H1 (cell line): Measurements from ENCODE around the gene SLC25A11. TPM values are rescaled to one million over a fixed set of nuclear protein-coding genes. Genes with fewer than 3 reads are reported as not detected.
A peak's percentile ranks its signal among the peaks of the same experiment; 100 is the strongest.

Experiments
- CTCF ChIA-PET: fragments of 300-600 bp; sonication (Branson Sonifier 250); formaldehyde crosslinking; loops from one replicate; lab custom pipeline; 2021; ENCODE audit not compliant: partially characterized antibody; lab: Charles Lee
- POLR2A ChIA-PET: fragments of 300-600 bp; sonication (Branson Sonifier 250); formaldehyde crosslinking; loops from one replicate; lab custom pipeline; 2021; ENCODE audit warnings: inconsistent platforms; ENCODE audit not compliant: partially characterized antibody; lab: Charles Lee
- DNase-seq, 2 experiments: peaks; one replicate each; pipeline versions ENCODE4 v3.0.0 to v3.0.0-alpha.2; 2010 to 2022; ENCODE audit warnings: low spot score in 2 of 2, low read depth in 1 of 2, mixed read lengths in 1 of 2
- FAIRE-seq: peaks from 2 replicates; lab custom pipeline; 2011; peaks lifted over from hg19 to GRCh38; lab: Jason Lieb, UNC
- H2AFZ ChIP-seq: 2 replicates; pipeline ENCODE4 v1.8.1; 2012; ENCODE audit warnings: low read length, inconsistent platforms
- H2AK5ac ChIP-seq: 2 replicates; pipeline ENCODE4 v1.6.1; 2013; ENCODE audit warnings: low read depth, low read length
- H2BK120ac ChIP-seq: replicated peaks from 2 replicates; pipeline ENCODE3; 2013; ENCODE audit warnings: low read depth, low read length, inconsistent platforms
- H2BK12ac ChIP-seq: 2 replicates; pipeline ENCODE4 v1.6.1; 2013; ENCODE audit warnings: low read depth, low read length
- H2BK15ac ChIP-seq: 2 replicates; pipeline ENCODE4 v1.6.1; 2013; ENCODE audit warnings: low read length
- H2BK20ac ChIP-seq: 2 replicates; pipeline ENCODE4 v1.6.1; 2013; ENCODE audit warnings: low read length
- H2BK5ac ChIP-seq: 2 replicates; pipeline ENCODE4 v1.6.1; 2013; ENCODE audit warnings: low read depth, low read length
- H3K14ac ChIP-seq: 2 replicates; pipeline ENCODE4 v1.6.1; 2013; ENCODE audit warnings: inconsistent platforms; ENCODE audit not compliant: insufficient read length
- H3K18ac ChIP-seq: 2 replicates; pipeline ENCODE4 v1.6.1; 2013; ENCODE audit warnings: low read length; ENCODE audit errors: extremely low read depth
- H3K23ac ChIP-seq: 2 replicates; pipeline ENCODE4 v1.6.1; 2013; ENCODE audit warnings: inconsistent platforms; ENCODE audit not compliant: insufficient read length
- H3K23me2 ChIP-seq: 2 replicates; pipeline ENCODE4 v1.6.1; 2013; ENCODE audit warnings: low read depth, low read length
- H3K27ac ChIP-seq: 2 replicates; pipeline ENCODE4 v1.6.1; 2011; ENCODE audit warnings: low read depth, low read length, inconsistent platforms
- H3K27me3 ChIP-seq, 4 experiments: replicated peaks in 1 of 4; 1 replicate in 1 of 4; 2 replicates in 3 of 4; pipeline versions ENCODE4 v1.6.1 to v1.8.1; 2011 to 2013; ENCODE audit warnings: low read length in 3 of 4, mild to moderate bottlenecking in 3 of 4, inconsistent platforms in 2 of 4, mixed read lengths in 2 of 4, moderate library complexity in 1 of 4; ENCODE audit not compliant: control insufficient read depth in 3 of 4, insufficient read depth in 3 of 4; ENCODE audit errors: extremely low read depth in 1 of 4
- H3K36me3 ChIP-seq, 4 experiments: 2 replicates each; pipeline versions ENCODE4 v1.6.1 to v1.8.1; 2011 to 2013; ENCODE audit warnings: mild to moderate bottlenecking in 4 of 4, low read length in 3 of 4, moderate library complexity in 2 of 4, control low read depth in 1 of 4, inconsistent platforms in 1 of 4; ENCODE audit not compliant: insufficient read depth in 4 of 4, control insufficient read depth in 2 of 4
- H3K4ac ChIP-seq: replicated peaks from 2 replicates; pipeline ENCODE3; 2013; ENCODE audit warnings: low read length, low read depth, mixed read lengths, inconsistent platforms; ENCODE audit not compliant: insufficient read length
- H3K4me1 ChIP-seq, 4 experiments: replicated peaks in 1 of 4; 1 replicate in 1 of 4; 2 replicates in 3 of 4; pipeline versions ENCODE4 v1.6.1 to v1.8.1; 2011 to 2013; ENCODE audit warnings: low read length in 3 of 4, inconsistent platforms in 2 of 4, mixed read lengths in 1 of 4; ENCODE audit not compliant: insufficient read depth in 4 of 4, control insufficient read depth in 3 of 4
- H3K4me2 ChIP-seq, 2 experiments: 2 replicates each; pipeline versions ENCODE4 v1.6.1 to v1.8.1; 2011 to 2013; ENCODE audit warnings: low read depth in 2 of 2, low read length in 2 of 2, control low read depth in 1 of 2, inconsistent platforms in 1 of 2, mild to moderate bottlenecking in 1 of 2; ENCODE audit not compliant: insufficient read depth in 1 of 2
- H3K4me3 ChIP-seq, 4 experiments: fragments of 200-600, 300-600 bp in 1 of 4; sonication (generic), shearing (Covaris generic), sonication (Bioruptor Twin) in 1 of 4; 2 replicates each; pipeline versions ENCODE4 v1.5.1 to v1.8.1; 2011 to 2016; ENCODE audit warnings: low read length in 4 of 4, low read depth in 3 of 4, control low read depth in 2 of 4, inconsistent platforms in 2 of 4, mild to moderate bottlenecking in 2 of 4, mixed read lengths in 1 of 4, moderate library complexity in 1 of 4; ENCODE audit not compliant: insufficient read depth in 2 of 4; ENCODE audit errors: extremely low read depth in 1 of 4
- H3K56ac ChIP-seq: replicated peaks from 2 replicates; pipeline ENCODE3; 2013; ENCODE audit warnings: low read depth, mild to moderate bottlenecking, mixed read lengths, low read length, inconsistent platforms; ENCODE audit not compliant: insufficient read length
- H3K79me1 ChIP-seq: 2 replicates; pipeline ENCODE4 v1.6.1; 2013; ENCODE audit warnings: low read depth, low read length, control low read depth
- H3K79me2 ChIP-seq, 2 experiments: 2 replicates each; pipeline versions ENCODE4 v1.6.1 to v1.8.1; 2012 to 2013; ENCODE audit warnings: low read length in 2 of 2, mild to moderate bottlenecking in 2 of 2, inconsistent platforms in 1 of 2; ENCODE audit not compliant: insufficient read depth in 2 of 2, control insufficient read depth in 1 of 2
- H3K9ac ChIP-seq, 4 experiments: replicated peaks in 1 of 4; 1 replicate in 1 of 4; 2 replicates in 3 of 4; pipeline versions ENCODE4 v1.6.1 to v1.8.1; 2011 to 2013; ENCODE audit warnings: low read depth in 3 of 4, low read length in 3 of 4, control low read depth in 2 of 4, mild to moderate bottlenecking in 2 of 4, moderate library complexity in 2 of 4, inconsistent platforms in 1 of 4; ENCODE audit errors: extremely low read depth in 1 of 4
- H3K9me3 ChIP-seq, 2 experiments: 2 replicates each; pipeline versions ENCODE4 v1.6.1 to v1.8.1; 2012 to 2013; ENCODE audit warnings: mild to moderate bottlenecking in 2 of 2, moderate library complexity in 2 of 2, control low read depth in 1 of 2, inconsistent platforms in 1 of 2, low read depth in 1 of 2, low read length in 1 of 2, mixed read lengths in 1 of 2; ENCODE audit not compliant: insufficient read depth in 2 of 2
- H4K20me1 ChIP-seq, 2 experiments: replicated peaks in 1 of 2; 2 replicates each; pipeline versions ENCODE3 to v1.8.1; 2011 to 2013; ENCODE audit warnings: inconsistent platforms in 2 of 2, low read length in 2 of 2, mild to moderate bottlenecking in 1 of 2; ENCODE audit not compliant: insufficient read depth in 2 of 2, control insufficient read depth in 1 of 2
- H4K5ac ChIP-seq: 2 replicates; pipeline ENCODE4 v1.6.1; 2013; ENCODE audit warnings: low read length, low read depth, mixed read lengths, inconsistent platforms; ENCODE audit not compliant: insufficient read length
- H4K8ac ChIP-seq: 2 replicates; pipeline ENCODE4 v1.8.0; 2013; ENCODE audit warnings: mild to moderate bottlenecking, moderate library complexity, low read length, inconsistent platforms; ENCODE audit not compliant: insufficient read depth; ENCODE audit errors: extremely low read depth
- H4K91ac ChIP-seq: replicated peaks from 2 replicates; pipeline ENCODE3; 2013; ENCODE audit warnings: low read length, mixed read lengths, inconsistent platforms; ENCODE audit not compliant: insufficient read length
- BRCA1 ChIP-seq: IDR thresholded peaks from 2 replicates; pipeline ENCODE4 v1.6.1; 2012; ENCODE audit warnings: low read depth, low read length, improper control_type of control experiment
- EP300 ChIP-seq, 2 experiments: IDR thresholded peaks; 1 replicate in 1 of 2; 2 replicates in 1 of 2; pipeline ENCODE4 v1.6.1; 2011 to 2012; ENCODE audit warnings: low read depth in 2 of 2, low read length in 2 of 2, mild to moderate bottlenecking in 2 of 2, borderline replicate concordance in 1 of 2, inconsistent platforms in 1 of 2, moderate library complexity in 1 of 2
- GTF2F1 ChIP-seq: IDR thresholded peaks from 2 replicates; pipeline ENCODE4 v1.6.1; 2012; ENCODE audit warnings: low read depth, low read length, improper control_type of control experiment, borderline replicate concordance
- JUND ChIP-seq: IDR thresholded peaks from 2 replicates; pipeline ENCODE4 v1.6.1; 2011; ENCODE audit warnings: mild to moderate bottlenecking, improper control_type of control experiment, low read length
- RFX5 ChIP-seq: IDR thresholded peaks from 2 replicates; pipeline ENCODE4 v1.6.1; 2011; ENCODE audit warnings: low read depth, low read length, improper control_type of control experiment, borderline replicate concordance
- RNF2 ChIP-seq: fragments of 200-900, 300-1000 bp; sonication (generic); IDR thresholded peaks from 2 replicates; pipeline ENCODE4 v1.7.1; 2016; ENCODE audit warnings: borderline replicate concordance, low read depth, mild to moderate bottlenecking, antibody characterized with exemption, low read length; ENCODE audit not compliant: poor library complexity, severe bottlenecking; ENCODE audit errors: missing control alignments
- SIRT6 ChIP-seq: IDR thresholded peaks from one replicate; pipeline ENCODE4 v1.7.1; 2012; ENCODE audit warnings: low read length, inconsistent platforms
- SIX5 ChIP-seq: IDR thresholded peaks from 2 replicates; pipeline ENCODE4 v1.6.1; 2011; ENCODE audit warnings: mild to moderate bottlenecking, low read depth, low read length
- SP1 ChIP-seq: IDR thresholded peaks from 2 replicates; pipeline ENCODE4 v1.6.1; 2011; ENCODE audit warnings: low read depth, low read length
- SP4 ChIP-seq: IDR thresholded peaks from 2 replicates; pipeline ENCODE4 v1.6.1; 2012; ENCODE audit warnings: low read length, inconsistent platforms
- USF2 ChIP-seq: IDR thresholded peaks from 2 replicates; pipeline ENCODE4 v1.6.1; 2011; ENCODE audit warnings: low read length, improper control_type of control experiment
- ZNF274 ChIP-seq: IDR thresholded peaks from 2 replicates; pipeline ENCODE4 v1.7.0; 2012; ENCODE audit warnings: low read length, borderline replicate concordance; ENCODE audit errors: extremely low read depth
- WGBS, 2 experiments: shearing (Covaris generic) in 1 of 2; methylation state at CpG; one replicate each; pipeline versions ENCODE4 v1.1.6 to v1.1.7; 2013 to 2015; ENCODE audit warnings: low lambda C conversion rate in 2 of 2, mixed read lengths in 2 of 2, inconsistent platforms in 1 of 2, low coverage in 1 of 2, missing lambda C conversion rate in 1 of 2; ENCODE audit not compliant: insufficient replicate concordance in 2 of 2, insufficient coverage in 1 of 2, insufficient read length in 1 of 2; ENCODE audit errors: extremely low coverage in 1 of 2, missing lambda C conversion rate in 1 of 2; 5-methylcytosine and 5-hydroxymethylcytosine counted together
- polyA plus RNA-seq, 7 experiments: library from polyadenylated mRNA; depleted of rRNA in 3 of 7; stranded (reverse) in 5 of 7; unstranded in 2 of 7; fragments of >200 nt in 5 of 7; fragments of 200-250 nt in 2 of 7; gene quantifications; 1 replicate in 5 of 7; 2 replicates in 1 of 7; 4 replicates in 1 of 7; pipeline versions ENCODE4 v1.2.1 to v1.2.3, GENCODE V29; 2011 to 2013; ENCODE audit warnings: missing spikeins in 2 of 7, mixed read lengths in 2 of 7
- total RNA-seq: library from RNA; stranded (reverse); fragmentation: NEBNext Ultra II Directional; extraction: Animal tissue kit (Norgen Biotek cat#: 25700); gene quantifications from 2 replicates; pipeline ENCODE4 v1.2.1, GENCODE V29; 2021

Gene SLC25A11
- total and polyA plus RNA-seq, 2 of the 8 experiments (the other 6 are each of a cell fraction or from before 2014, with no cell fraction given): 55.9 to 97.0 TPM

GRCh38 chr17:4941319-4941610 is 1.4 kb upstream of the SLC25A11 start:
- ChIA-PET CTCF (interaction anchor here (5.9 kb wide), 1 partner anchor 32 kb away, joined by 26 read pairs; no protein-coding TSS in a partner anchor), POLR2A (interaction anchor here (1.7 to 27.4 kb wide), 4 partner anchors 8 to 46 kb away, joined by 4 to 987 read pairs (median 30); partner anchors contain the start of genes C17orf107, CAMTA2, CHRNE and ENO3)
- H4K8ac ChIP-seq: no peak overlapping the region
- H4K20me1 ChIP-seq: peaks cover 6 to 16% of the 10 kb centered on the region in 2 experiments
- no peak overlapping the region for H3K56ac ChIP-seq
- H3K79me2 ChIP-seq: peaks cover 1 to 50% of the 10 kb centered on the region in 2 experiments
- no peak overlapping the region for H2AFZ ChIP-seq
- no peak overlapping the region for H4K91ac ChIP-seq
- H3K14ac ChIP-seq: no peak overlapping the region
- no peaks in the 10 kb centered on the region for H3K9me3 ChIP-seq
- FAIRE-seq (no peak), DNase-seq (no peak)
- peak overlapping the region; percentile 85 to 94 (median 90) for H3K4me3 ChIP-seq
- H3K79me1 ChIP-seq: peaks cover 9% of the 10 kb centered on the region
- peak overlapping the region; percentile 82 to 99 (median 86) for H3K9ac ChIP-seq
- H3K4me1 ChIP-seq: peaks cover 0 to 13% (median 8%) of the 10 kb centered on the region in 4 experiments; a peak in 5 of 7 replicates
- H3K36me3 ChIP-seq: peaks cover 21 to 48% (median 34%) of the 10 kb centered on the region in 4 experiments
- 0 out of 2 replicates have a peak overlapping the region, but pooled peaks have one; percentile 97 for H2BK5ac ChIP-seq
- no peak overlapping the region for H4K5ac ChIP-seq
- no peak overlapping the region for H2BK20ac ChIP-seq
- H3K23ac ChIP-seq: no peak overlapping the region
- H3K23me2 ChIP-seq: peaks cover 19% of the 10 kb centered on the region
- H2BK15ac ChIP-seq: no peak overlapping the region
- WGBS, 2 experiments: 75% methylated on average over 4 of the region's 4 CpGs; no CpG with 5 or more reads in 1 of the 2 experiments
- H3K4me2 ChIP-seq: peak overlapping the region; percentile 93 to 96
- H3K27me3 ChIP-seq: no peaks in the 10 kb centered on the region
- no peak overlapping the region for H2BK120ac ChIP-seq
- no peak overlapping the region for H3K27ac ChIP-seq
- no peak overlapping the region for H3K4ac ChIP-seq
- peak overlapping the region; percentile 28; the same call in 1 of the 2 replicates for H2AK5ac ChIP-seq
- no peak overlapping the region for H2BK12ac ChIP-seq
- H3K18ac ChIP-seq: no peak overlapping the region
- TF ChIP-seq USF2 (no peak), ZNF274 (no peak), RFX5 (no peak), EP300 (IDR thresholded peaks at IDR 0.05; ENCODE audit: borderline replicate concordance in 1 of 2, low read depth in 2 of 2, low read length in 2 of 2) (no peak), GTF2F1 (no peak), RNF2 (no peak), JUND (no peak), BRCA1 (no peak), SIRT6 (no peak), SIX5 (no peak), SP1 (no peak), SP4 (no peak)
